Mesothelial cell of epicardium (in vitro differentiated cells): ENCODE measurements around the gene CADM1. TPM values are rescaled to one million over a fixed set of nuclear protein-coding genes. Genes with fewer than 3 reads are reported as not detected.

ENCODE experiments used
- DNase-seq, 2 experiments: peaks; one replicate each; pipeline ENCODE4 v3.0.0; 2021; ENCODE audit warnings: low spot score in 2 of 2; ENCODE audit not compliant: unreplicated experiment in 2 of 2
- H3K27ac Mint-ChIP-seq: 2 replicates; pipeline ENCODE4 v1.8.0; 2021; ENCODE audit warnings: mixed read lengths
- H3K27me3 Mint-ChIP-seq: 2 replicates; pipeline ENCODE4 v1.8.0; 2021; ENCODE audit warnings: low read depth, mixed read lengths
- H3K36me3 Mint-ChIP-seq: 2 replicates; pipeline ENCODE4 v1.8.0; 2021; ENCODE audit warnings: mixed read lengths
- H3K4me1 Mint-ChIP-seq: 2 replicates; pipeline ENCODE4 v1.8.0; 2021; ENCODE audit warnings: mixed read lengths
- H3K4me3 Mint-ChIP-seq: 2 replicates; pipeline ENCODE4 v1.8.0; 2021; ENCODE audit warnings: mild to moderate bottlenecking, moderate library complexity, mixed read lengths
- H3K9me3 Mint-ChIP-seq: 2 replicates; pipeline ENCODE4 v1.8.0; 2021; ENCODE audit warnings: mixed read lengths
- total RNA-seq: library from RNA; stranded (reverse); gene quantifications from 3 replicates; pipeline ENCODE4 v1.2.1, GENCODE V29; 2021
- TF ChIP-seq, protein P1 (sequence below): fragments of 200-600 bp; sonication (generic); IDR thresholded peaks from one replicate; pipeline ENCODE4 v1.5.0; 2021; ENCODE audit warnings: antibody characterized with exemption; ENCODE audit not compliant: unreplicated experiment

The CADM1 gene
- total RNA-seq, 1 donor from 2014 or later = 60.9 TPM

DNA sequence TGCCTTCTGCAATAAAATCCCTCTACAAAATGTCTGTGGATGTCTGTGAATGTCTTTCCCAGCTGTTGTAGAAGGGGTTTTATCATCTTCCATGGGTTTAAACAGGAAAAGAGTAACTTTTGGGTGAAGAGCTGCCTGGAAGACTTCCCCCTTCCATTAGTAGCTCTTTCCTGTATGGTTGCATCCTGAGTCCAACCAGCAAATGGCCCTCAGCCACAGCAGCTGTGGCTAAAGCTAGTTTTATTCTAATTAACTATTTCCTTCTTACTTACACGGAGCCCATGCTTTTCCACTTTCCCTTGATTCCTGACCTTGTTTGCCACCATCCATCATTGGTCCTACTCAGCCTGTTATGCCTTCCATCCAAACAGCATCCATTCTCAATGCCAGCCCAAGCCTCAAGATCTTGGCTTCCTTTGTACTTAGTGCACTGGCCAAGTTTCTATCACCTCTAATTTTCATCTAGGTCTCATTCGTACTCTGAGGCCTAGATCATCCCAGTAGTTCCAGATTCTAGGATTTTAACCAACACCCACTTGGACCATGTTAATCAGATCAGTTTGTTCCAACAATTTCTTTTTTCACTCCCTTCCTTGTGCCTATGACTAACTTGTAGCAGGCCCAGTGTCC, 41.5 kb upstream of the CADM1 start:
- DNase-seq = no peak
- TF ChIP-seq, protein P1, sequence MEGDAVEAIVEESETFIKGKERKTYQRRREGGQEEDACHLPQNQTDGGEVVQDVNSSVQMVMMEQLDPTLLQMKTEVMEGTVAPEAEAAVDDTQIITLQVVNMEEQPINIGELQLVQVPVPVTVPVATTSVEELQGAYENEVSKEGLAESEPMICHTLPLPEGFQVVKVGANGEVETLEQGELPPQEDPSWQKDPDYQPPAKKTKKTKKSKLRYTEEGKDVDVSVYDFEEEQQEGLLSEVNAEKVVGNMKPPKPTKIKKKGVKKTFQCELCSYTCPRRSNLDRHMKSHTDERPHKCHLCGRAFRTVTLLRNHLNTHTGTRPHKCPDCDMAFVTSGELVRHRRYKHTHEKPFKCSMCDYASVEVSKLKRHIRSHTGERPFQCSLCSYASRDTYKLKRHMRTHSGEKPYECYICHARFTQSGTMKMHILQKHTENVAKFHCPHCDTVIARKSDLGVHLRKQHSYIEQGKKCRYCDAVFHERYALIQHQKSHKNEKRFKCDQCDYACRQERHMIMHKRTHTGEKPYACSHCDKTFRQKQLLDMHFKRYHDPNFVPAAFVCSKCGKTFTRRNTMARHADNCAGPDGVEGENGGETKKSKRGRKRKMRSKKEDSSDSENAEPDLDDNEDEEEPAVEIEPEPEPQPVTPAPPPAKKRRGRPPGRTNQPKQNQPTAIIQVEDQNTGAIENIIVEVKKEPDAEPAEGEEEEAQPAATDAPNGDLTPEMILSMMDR = no peak
- Mint-ChIP-seq H3K27me3 (peaks cover 2% of the 10 kb centered on the region), H3K36me3 (no peaks in the 10 kb centered on the region), H3K9me3 (no peaks in the 10 kb centered on the region), H3K4me3 (no peak overlapping the region), H3K4me1 (peaks cover 18% of the 10 kb centered on the region), H3K27ac (no peak overlapping the region)

DNA sequence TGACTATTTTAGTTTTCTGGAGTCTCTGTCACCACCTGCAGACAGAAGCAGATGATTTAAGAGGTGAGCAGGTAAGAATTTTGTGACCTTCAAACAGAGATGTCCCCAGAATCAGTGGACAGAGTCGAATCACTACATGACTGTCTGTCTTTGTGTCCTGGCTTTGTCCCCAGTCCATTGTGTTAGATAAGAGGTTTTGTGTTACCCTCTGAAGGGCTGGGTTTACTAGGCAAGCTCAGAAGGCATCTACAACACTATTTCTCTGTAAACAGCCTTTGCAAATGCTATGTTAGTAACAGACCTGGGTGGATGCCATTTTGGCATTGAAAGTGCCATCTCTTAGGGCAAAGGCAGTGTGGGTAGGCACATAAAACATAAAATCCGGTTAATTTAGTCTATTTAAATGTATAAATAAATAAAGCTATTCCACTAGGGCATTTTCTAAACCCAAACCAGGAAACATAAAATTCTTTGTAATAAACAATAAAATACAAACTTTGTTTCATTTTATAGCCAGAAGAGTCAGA, 40.3 kb upstream of the CADM1 start:
- peaks cover 9% of the 10 kb centered on the region for H3K4me1 Mint-ChIP-seq
- no peak for DNase-seq
- no peak overlapping the region for H3K27ac Mint-ChIP-seq
- TF ChIP-seq, protein P1 = no peak
- H3K36me3 Mint-ChIP-seq = no peaks in the 10 kb centered on the region
- no peaks in the 10 kb centered on the region for H3K9me3 Mint-ChIP-seq
- no peak overlapping the region for H3K4me3 Mint-ChIP-seq
- H3K27me3 Mint-ChIP-seq = no peaks in the 10 kb centered on the region

DNA sequence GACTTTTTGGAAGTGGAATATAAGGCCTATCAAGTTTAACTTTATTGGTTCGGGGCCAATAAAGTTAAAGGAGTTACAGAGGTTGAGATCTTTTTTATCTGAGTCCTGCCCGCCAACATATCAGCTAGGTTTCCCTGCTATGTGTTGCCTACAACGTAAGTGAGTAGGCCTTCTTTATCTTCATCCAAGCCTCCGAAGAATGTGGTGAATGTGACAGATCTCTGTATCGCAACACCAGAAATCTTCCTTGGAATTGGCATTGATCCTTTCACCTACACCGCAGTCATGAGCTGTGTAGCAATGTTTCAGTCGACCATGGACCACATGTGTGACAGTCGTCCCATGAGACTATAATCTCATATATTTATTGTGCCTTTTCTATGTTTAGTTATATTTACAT, 37.3 kb upstream of the CADM1 start:
- H3K27ac Mint-ChIP-seq = no peak overlapping the region
- H3K27me3 Mint-ChIP-seq = peaks cover 4% of the 10 kb centered on the region
- no peaks in the 10 kb centered on the region for H3K9me3 Mint-ChIP-seq
- TF ChIP-seq, protein P1 = no peak
- no peaks in the 10 kb centered on the region for H3K4me1 Mint-ChIP-seq
- DNase-seq = no peak
- no peak overlapping the region for H3K4me3 Mint-ChIP-seq
- no peaks in the 10 kb centered on the region for H3K36me3 Mint-ChIP-seq

DNA sequence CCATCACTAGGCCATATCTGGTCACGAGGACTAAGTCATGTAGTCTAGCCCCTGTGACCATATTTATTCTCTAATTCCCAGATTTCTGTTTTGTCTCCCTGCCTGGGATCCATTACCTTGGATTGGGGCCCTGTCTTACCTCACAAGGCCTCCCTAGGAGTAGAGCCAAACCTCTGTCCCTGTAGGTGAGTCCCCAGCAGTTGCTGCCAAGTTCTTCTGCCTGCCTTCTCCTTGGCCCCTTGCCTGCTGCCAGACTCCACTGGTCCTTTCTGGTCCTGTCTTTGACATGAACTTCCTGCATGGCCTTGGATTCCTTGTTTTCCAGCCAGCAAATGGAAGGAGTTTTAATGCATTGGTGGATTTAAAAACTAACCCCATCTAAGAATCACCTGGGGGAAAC, 35.6 kb upstream of the CADM1 start:
- Mint-ChIP-seq H3K27ac (no peak overlapping the region), H3K27me3 (peaks cover 18% of the 10 kb centered on the region), H3K4me1 (no peaks in the 10 kb centered on the region), H3K4me3 (no peak overlapping the region), H3K9me3 (no peaks in the 10 kb centered on the region), H3K36me3 (no peaks in the 10 kb centered on the region)
- no peak for DNase-seq
- TF ChIP-seq, protein P1 = no peak

DNA sequence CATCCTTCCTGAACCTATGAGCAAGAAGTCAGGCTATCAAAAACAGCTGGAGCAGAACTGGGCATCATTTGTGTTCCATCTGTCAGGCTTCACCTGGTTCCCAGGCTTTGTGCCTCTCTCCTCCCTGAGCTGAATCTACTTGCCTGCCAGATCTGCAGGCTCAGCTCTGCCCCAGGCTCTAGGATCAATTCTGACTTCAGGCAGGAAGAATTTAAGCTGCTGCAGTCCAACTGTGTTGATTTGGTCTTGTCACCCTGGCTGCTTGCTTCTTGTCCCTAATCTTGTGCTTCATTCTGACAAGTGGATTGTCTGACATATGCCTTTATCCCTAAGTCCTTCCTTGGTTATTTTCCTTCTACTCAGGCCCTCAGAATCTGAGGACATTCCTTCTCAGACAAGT, 31.6 kb upstream of the CADM1 start:
- H3K9me3 Mint-ChIP-seq = no peaks in the 10 kb centered on the region
- no peak for DNase-seq
- no peak overlapping the region for H3K4me3 Mint-ChIP-seq
- no peaks in the 10 kb centered on the region for H3K4me1 Mint-ChIP-seq
- peaks cover 33% of the 10 kb centered on the region for H3K27me3 Mint-ChIP-seq
- H3K36me3 Mint-ChIP-seq = no peaks in the 10 kb centered on the region
- TF ChIP-seq, protein P1 = no peak
- H3K27ac Mint-ChIP-seq = no peak overlapping the region
